ENCODE data around the gene TAGLN3. TPM values are rescaled to one million over a fixed set of nuclear protein-coding genes. Genes with fewer than 3 reads are reported as not detected.

Gene TAGLN3
- total and polyA plus RNA-seq, 2 donors (not counting 3 experiments of a cell fraction or from before 2014, with no cell fraction given), result not detected

- H3K79me2 ChIP-seq (ENCODE audit: control insufficient read depth, insufficient read depth, low read length), result no peaks in the 10 kb centered on the region
- H3K9me1 ChIP-seq (replicated peaks; ENCODE audit: control insufficient read depth, extremely low read depth, insufficient read depth, low read length), result no peaks in the 10 kb centered on the region
- H3K27me3 ChIP-seq (ENCODE audit: control insufficient read depth in 2 of 2, insufficient read depth in 2 of 2, low read length in 2 of 2), result no peaks in the 10 kb centered on the region
- no peak overlapping the region for H3K27ac ChIP-seq (ENCODE audit: insufficient read depth, low read depth, low read length)
- dilution Hi-C loops (cut with MboI; ENCODE audit: extremely low pct_ligation_motif_present, low sequenced_read_pairs), result no loop called here
- no peak for DNase-seq (ENCODE audit: low read depth, low spot score)
- BruUV-seq (replicated peaks), result no TSS peak
- no peak overlapping the region for H2AFZ ChIP-seq (ENCODE audit: low read depth, low read length)
- no peaks in the 10 kb centered on the region for H3K9me3 ChIP-seq (replicated peaks; ENCODE audit: control insufficient read depth, insufficient read depth, low read length)
- ChIA-PET POLR2A (no interaction called here), CTCF (no interaction called here)
- intact Hi-C loops (cut with micrococcal nuclease), result no loop called here
- no peak overlapping the region for H3K4me2 ChIP-seq (ENCODE audit: insufficient read depth, low read length)
- H3K36me3 ChIP-seq (ENCODE audit: control insufficient read depth in 2 of 2, extremely low read depth in 1 of 2, insufficient read depth in 2 of 2, low read length in 2 of 2), result peaks cover 10 to 15% of the 10 kb centered on the region in 2 experiments
- no peak overlapping the region for H3K4me3 ChIP-seq (replicated peaks in 1 of 3; ENCODE audit: insufficient read depth in 1 of 3, low read depth in 1 of 3, low read length in 3 of 3)
- H4K20me1 ChIP-seq (replicated peaks; ENCODE audit: control insufficient read depth, extremely low read depth, insufficient read depth, low read length), result no peaks in the 10 kb centered on the region
- peaks cover 18% of the 10 kb centered on the region for H3K4me1 ChIP-seq (ENCODE audit: control insufficient read depth, extremely low read depth, insufficient read depth, low read length)
- no peak for TF ChIP-seq JUN (IDR thresholded peaks at IDR 0.05; ENCODE audit: borderline replicate concordance, insufficient read depth, insufficient read length, low read depth)
- no peak for TF ChIP-seq CTCF (IDR thresholded peaks at IDR 0.05; ENCODE audit: extremely low read depth in 1 of 2, insufficient read depth in 1 of 2, low read depth in 1 of 2, low read length in 2 of 2)
- TF ChIP-seq MAX (IDR thresholded peaks at IDR 0.05; ENCODE audit: insufficient read depth, insufficient read length), result no peak
- no peak for TF ChIP-seq POLR2AphosphoS5 (IDR thresholded peaks at IDR 0.05; ENCODE audit: insufficient read depth, low read depth, low read length)
- no peak for TF ChIP-seq EZH2 (IDR thresholded peaks at IDR 0.05; ENCODE audit: borderline replicate concordance, low read depth, low read length, severe bottlenecking)
- TF ChIP-seq MYC (IDR thresholded peaks at IDR 0.05; ENCODE audit: low read depth, low read length), result no peak
- no peak for TF ChIP-seq FOS (IDR thresholded peaks at IDR 0.05; ENCODE audit: borderline replicate concordance, insufficient read depth, low read length)
- no peak for TF ChIP-seq GATA2 (IDR thresholded peaks at IDR 0.05; ENCODE audit: insufficient read depth, insufficient read length, low read depth, low read length)
- TF ChIP-seq POLR2A (IDR thresholded peaks at IDR 0.05; ENCODE audit: low read depth, low read length), result no peak
- FAIRE-seq, result no peak
- no peak overlapping the region for H3K9ac ChIP-seq (replicated peaks; ENCODE audit: extremely low read depth, insufficient read depth, low read length)
Measured at GRCh38 chr3:111949712-111950111, 49.0 kb upstream of the TAGLN3 start.

Measured in endothelial cell of umbilical vein (primary cell).